AG20443 (cell line): Measurements from ENCODE around the gene HOXD12.

Experiments
- DNase-seq: peaks from one replicate; pipeline ENCODE4 v3.0.0; 2012; ENCODE audit warnings: low spot score, mixed read lengths

HOXD12 gene

DNA sequence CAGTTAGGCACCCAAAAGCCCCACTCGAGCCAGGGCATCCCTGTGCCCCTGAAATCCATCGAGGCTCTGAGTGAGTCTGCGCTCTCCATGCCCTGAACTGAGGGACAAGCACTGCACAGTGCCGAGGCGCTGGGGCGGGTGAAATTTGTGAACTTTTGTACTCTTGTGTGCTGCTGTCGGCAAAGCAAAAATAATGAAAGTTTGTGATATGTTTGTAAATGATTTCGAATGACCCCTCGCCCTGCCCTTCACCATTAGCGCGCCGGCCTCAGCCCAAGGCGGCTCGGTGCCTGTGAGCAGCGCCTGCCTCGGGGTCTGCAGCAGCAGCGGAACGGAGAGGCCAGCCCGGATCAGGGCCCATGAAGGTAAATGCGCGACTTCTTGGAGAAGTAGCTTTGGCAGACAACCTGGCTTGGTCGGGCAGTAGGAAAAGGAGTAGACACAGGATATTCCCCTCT is 49.9 kb downstream of the HOXD12 start:
- no peak for DNase-seq

DNA sequence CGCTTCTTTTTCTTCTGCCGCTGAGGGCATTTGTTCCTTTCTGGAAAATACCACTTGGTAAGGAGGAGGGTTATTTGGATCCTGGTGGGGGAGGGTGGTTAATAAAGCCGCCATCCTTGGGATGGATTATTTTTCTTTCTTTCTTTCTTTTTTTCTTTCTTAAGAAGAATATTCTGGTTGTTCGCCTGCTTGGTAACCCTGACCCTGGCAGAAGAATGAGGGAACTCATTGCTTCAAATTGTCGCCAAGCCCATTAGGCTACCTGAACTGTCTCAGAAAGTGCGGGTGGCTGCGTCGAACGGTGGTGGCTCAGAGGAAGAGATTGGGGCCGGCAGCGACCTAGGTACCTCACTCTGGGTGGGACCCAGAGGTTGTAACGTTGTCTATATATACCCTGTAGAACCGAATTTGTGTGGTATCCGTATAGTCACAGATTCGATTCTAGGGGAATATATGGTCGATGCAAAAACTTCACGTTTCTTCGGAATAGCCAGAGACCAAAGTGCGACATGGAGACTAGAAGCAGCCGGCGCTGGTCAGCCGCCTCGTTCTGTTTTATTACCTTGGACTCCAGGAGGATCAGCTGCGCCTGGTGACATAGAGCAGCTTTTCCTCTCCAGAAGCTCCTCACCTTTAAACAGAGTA is 50.5 kb downstream of the HOXD12 start:
- no peak for DNase-seq

DNA sequence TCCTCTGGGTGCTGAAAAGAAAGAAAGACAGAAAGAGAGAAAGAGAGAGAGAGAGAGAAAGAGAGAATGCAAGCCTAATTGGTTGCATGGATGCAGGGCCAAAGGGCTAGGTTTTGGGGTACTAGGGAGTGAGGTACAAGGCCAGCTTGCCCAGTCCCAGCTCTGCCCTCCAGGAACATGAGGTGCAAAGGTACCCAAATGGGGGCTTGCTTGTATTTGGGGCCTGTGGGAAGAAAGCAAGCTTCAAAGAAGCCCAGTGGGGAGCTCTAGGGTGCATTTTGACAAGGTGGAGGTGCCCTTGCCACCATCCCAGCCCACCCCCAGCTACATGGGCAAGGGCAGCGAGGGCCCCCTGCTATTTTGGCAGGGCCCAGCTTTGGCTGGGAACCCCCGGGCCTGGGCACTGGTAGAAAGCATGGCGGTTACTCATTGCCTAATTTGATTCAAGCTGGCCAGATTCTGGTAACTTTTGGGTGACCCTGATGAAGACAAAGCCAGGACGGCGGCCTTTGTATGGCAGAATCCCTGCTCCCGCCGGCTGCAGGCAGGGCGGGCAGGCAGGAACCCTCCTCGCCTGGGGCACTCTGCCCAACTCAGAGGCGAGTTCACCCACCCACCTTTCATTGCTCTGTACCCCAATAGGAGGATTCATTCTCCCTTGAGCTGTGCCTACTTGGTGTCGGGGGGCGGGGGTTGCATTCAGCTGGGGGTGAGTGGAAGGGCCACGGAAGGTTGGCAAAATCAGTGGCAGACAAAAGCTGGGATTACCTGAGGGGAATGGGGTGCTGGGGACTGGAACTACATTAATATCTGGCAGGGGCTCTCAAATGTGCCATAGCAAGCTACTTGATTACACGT is 51.2 kb downstream of the HOXD12 start:
- no peak for DNase-seq

DNA sequence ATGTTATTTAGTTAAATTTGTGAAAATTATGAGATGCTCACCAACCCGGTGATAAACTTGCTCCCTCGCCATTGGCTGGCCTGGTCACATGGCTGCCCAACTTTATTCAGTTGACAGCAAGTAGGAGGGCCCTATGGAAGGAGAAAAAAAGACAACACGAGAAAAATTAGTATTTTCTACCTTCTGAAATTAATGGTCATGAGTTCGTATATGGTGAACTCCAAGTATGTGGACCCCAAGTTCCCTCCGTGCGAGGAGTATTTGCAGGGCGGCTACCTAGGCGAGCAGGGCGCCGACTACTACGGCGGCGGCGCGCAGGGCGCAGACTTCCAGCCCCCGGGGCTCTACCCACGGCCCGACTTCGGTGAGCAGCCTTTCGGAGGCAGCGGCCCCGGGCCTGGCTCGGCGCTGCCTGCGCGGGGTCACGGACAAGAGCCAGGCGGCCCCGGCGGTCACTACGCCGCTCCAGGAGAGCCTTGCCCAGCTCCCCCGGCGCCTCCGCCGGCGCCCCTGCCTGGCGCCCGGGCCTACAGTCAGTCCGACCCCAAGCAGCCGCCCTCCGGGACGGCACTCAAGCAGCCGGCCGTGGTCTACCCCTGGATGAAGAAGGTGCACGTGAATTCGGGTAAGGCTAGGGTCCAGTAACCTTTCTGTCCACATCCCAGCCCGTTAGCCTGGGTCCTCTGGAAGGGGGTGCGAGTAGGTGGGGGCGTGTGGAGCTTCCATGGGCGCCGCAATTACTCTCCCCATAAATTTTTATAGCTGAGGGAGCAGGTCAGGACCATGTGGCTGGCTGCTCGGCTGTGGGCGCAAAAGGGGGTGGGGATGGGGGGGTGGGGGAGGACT is 52.1 kb downstream of the HOXD12 start, which contains the start of gene HOXD4:
HOXD4 (plus strand) TSS at position 109 of the 846 bp plus-strand sequence; CDS start at position 193, 84 bp downstream.
- peak; percentile 84 for DNase-seq
